H9 (cell line): ENCODE measurements around the gene HSPBP1. TPM values are rescaled to one million over a fixed set of nuclear protein-coding genes. Genes with fewer than 3 reads are reported as not detected.
A peak's percentile ranks its signal among the peaks of the same experiment; 100 is the strongest.

Experiments
- DNase-seq: peaks from one replicate; pipeline ENCODE4 v3.0.0-alpha.2; 2017
- H2AFZ ChIP-seq: one replicate; pipeline ENCODE4 v1.6.1; 2013; ENCODE audit warnings: mild to moderate bottlenecking, low read length, control low read depth, moderate library complexity
- H2AK5ac ChIP-seq: 2 replicates; pipeline ENCODE4 v1.6.1; 2013; ENCODE audit warnings: low read length, control low read depth, mixed read lengths; ENCODE audit not compliant: insufficient read length
- H2BK120ac ChIP-seq: one replicate; pipeline ENCODE4 v1.6.1; 2013; ENCODE audit warnings: low read depth, mild to moderate bottlenecking, low read length, control low read depth, inconsistent platforms; ENCODE audit not compliant: poor library complexity, severe bottlenecking
- H2BK12ac ChIP-seq: 2 replicates; pipeline ENCODE4 v1.6.1; 2013; ENCODE audit warnings: low read length, control low read depth, mixed read lengths, low read depth; ENCODE audit not compliant: insufficient read length
- H2BK15ac ChIP-seq: 2 replicates; pipeline ENCODE4 v1.6.1; 2013; ENCODE audit warnings: low read depth, low read length, control low read depth
- H2BK20ac ChIP-seq: one replicate; pipeline ENCODE4 v1.6.1; 2013; ENCODE audit warnings: low read depth, mild to moderate bottlenecking, low read length, control low read depth, inconsistent platforms; ENCODE audit not compliant: poor library complexity, severe bottlenecking
- H2BK5ac ChIP-seq: 2 replicates; pipeline ENCODE4 v1.6.1; 2013; ENCODE audit warnings: low read length, control low read depth, mixed read lengths; ENCODE audit not compliant: insufficient read length
- H3K14ac ChIP-seq: 2 replicates; pipeline ENCODE4 v1.6.1; 2013; ENCODE audit warnings: low read length, control low read depth; ENCODE audit not compliant: insufficient read depth
- H3K18ac ChIP-seq: 2 replicates; pipeline ENCODE4 v1.6.1; 2013; ENCODE audit warnings: low read depth, mild to moderate bottlenecking, mixed read lengths, low read length, control low read depth; ENCODE audit not compliant: insufficient read length
- H3K23ac ChIP-seq: 2 replicates; pipeline ENCODE4 v1.6.1; 2013; ENCODE audit warnings: low read length, control low read depth, mixed read lengths, low read depth; ENCODE audit not compliant: insufficient read length
- H3K23me2 ChIP-seq: 2 replicates; pipeline ENCODE4 v1.6.1; 2013; ENCODE audit warnings: low read depth, mild to moderate bottlenecking, mixed read lengths, low read length, control low read depth; ENCODE audit not compliant: insufficient read length, poor library complexity, severe bottlenecking
- H3K27ac ChIP-seq: 2 replicates; pipeline ENCODE4 v1.5.1; 2013; ENCODE audit warnings: low read length, control low read depth, mixed read lengths, low read depth; ENCODE audit not compliant: insufficient read length
- H3K27me3 ChIP-seq: 2 replicates; pipeline ENCODE4 v1.6.1; 2013; ENCODE audit warnings: low read length, control low read depth, inconsistent platforms; ENCODE audit not compliant: insufficient read depth
- H3K4ac ChIP-seq: 2 replicates; pipeline ENCODE4 v1.6.1; 2013; ENCODE audit warnings: low read depth, mild to moderate bottlenecking, control low read depth, inconsistent platforms, low read length, moderate library complexity
- H3K4me1 ChIP-seq: 2 replicates; pipeline ENCODE4 v1.6.1; 2013; ENCODE audit warnings: low read length, control low read depth, inconsistent platforms; ENCODE audit not compliant: insufficient read depth
- H3K4me2 ChIP-seq: 2 replicates; pipeline ENCODE4 v1.6.1; 2013; ENCODE audit warnings: low read length, control low read depth, mixed read lengths; ENCODE audit not compliant: insufficient read length, insufficient read depth
- H3K56ac ChIP-seq: 2 replicates; pipeline ENCODE4 v1.6.1; 2013; ENCODE audit warnings: low read depth, mild to moderate bottlenecking, mixed read lengths, low read length, control low read depth; ENCODE audit not compliant: insufficient read length
- H3K79me1 ChIP-seq: 2 replicates; pipeline ENCODE4 v1.6.1; 2013; ENCODE audit warnings: low read depth, mild to moderate bottlenecking, moderate library complexity, low read length, control low read depth, inconsistent platforms; ENCODE audit not compliant: insufficient read depth, poor library complexity, severe bottlenecking
- H3K79me2 ChIP-seq: 2 replicates; pipeline ENCODE4 v1.6.1; 2013; ENCODE audit warnings: low read length, control low read depth, inconsistent platforms; ENCODE audit not compliant: insufficient read depth
- H3K9ac ChIP-seq: 2 replicates; pipeline ENCODE4 v1.6.1; 2013; ENCODE audit warnings: low read length, control low read depth, mixed read lengths; ENCODE audit not compliant: insufficient read length; ENCODE audit errors: extremely low read depth
- H3K9me3 ChIP-seq: one replicate; pipeline ENCODE4 v1.6.1; 2013; ENCODE audit warnings: low read depth, low read length, inconsistent platforms; ENCODE audit not compliant: control insufficient read depth
- H3T11ph ChIP-seq: one replicate; pipeline ENCODE4 v1.6.1; 2013; ENCODE audit warnings: mild to moderate bottlenecking, low read length, control low read depth, inconsistent platforms
- H4K20me1 ChIP-seq: one replicate; pipeline ENCODE4 v1.6.1; 2013; ENCODE audit not compliant: control insufficient read depth, insufficient read length, insufficient read depth
- H4K5ac ChIP-seq: 2 replicates; pipeline ENCODE4 v1.6.1; 2013; ENCODE audit warnings: low read depth, mild to moderate bottlenecking, mixed read lengths, low read length, control low read depth; ENCODE audit not compliant: insufficient read length
- H4K8ac ChIP-seq: replicated peaks from 2 replicates; pipeline ENCODE4 v1.6.1; 2013; ENCODE audit warnings: low read length, control low read depth, mixed read lengths, low read depth; ENCODE audit not compliant: insufficient read length
- H4K91ac ChIP-seq: 2 replicates; pipeline ENCODE4 v1.6.1; 2013; ENCODE audit warnings: low read depth, mild to moderate bottlenecking, moderate library complexity, mixed read lengths, low read length, control low read depth; ENCODE audit not compliant: insufficient read length
- H3K27ac Mint-ChIP-seq, 3 experiments: 2 replicates in 2 of 3; 3 replicates in 1 of 3; pipeline ENCODE4 v1.8.0; 2020 to 2021; ENCODE audit warnings: mixed read lengths in 3 of 3, mild to moderate bottlenecking in 1 of 3, moderate library complexity in 1 of 3
- H3K27me3 Mint-ChIP-seq: 2 replicates; pipeline ENCODE4 v1.8.0; 2021; ENCODE audit warnings: low read depth, mild to moderate bottlenecking, moderate library complexity, mixed read lengths
- H3K36me3 Mint-ChIP-seq, 3 experiments: 2 replicates in 2 of 3; 3 replicates in 1 of 3; pipeline ENCODE4 v1.8.0; 2020 to 2021; ENCODE audit warnings: low read depth in 3 of 3, mixed read lengths in 3 of 3; ENCODE audit not compliant: insufficient read depth in 1 of 3
- H3K4me1 Mint-ChIP-seq, 2 experiments: 2 replicates each; pipeline ENCODE4 v1.8.0; 2020; ENCODE audit warnings: mixed read lengths in 2 of 2
- H3K4me3 Mint-ChIP-seq, 2 experiments: 2 replicates in 1 of 2; 3 replicates in 1 of 2; pipeline ENCODE4 v1.8.0; 2020 to 2021; ENCODE audit warnings: mild to moderate bottlenecking in 2 of 2, mixed read lengths in 2 of 2, moderate library complexity in 1 of 2
- H3K9me3 Mint-ChIP-seq, 2 experiments: 2 replicates in 1 of 2; 3 replicates in 1 of 2; pipeline ENCODE4 v1.8.0; 2020; ENCODE audit warnings: mild to moderate bottlenecking in 2 of 2, mixed read lengths in 2 of 2, moderate library complexity in 1 of 2
- WGBS: extraction: QIAGEN DNeasy Blood & Tissue Kit; methylation state at CpG from one replicate; pipeline ENCODE4 v1.1.7; 2013; ENCODE audit warnings: missing lambda C conversion rate, low lambda C conversion rate, mixed read lengths; ENCODE audit not compliant: insufficient read length; ENCODE audit errors: extremely low coverage; 5-methylcytosine and 5-hydroxymethylcytosine counted together
- total RNA-seq: library from RNA; stranded (reverse); gene quantifications from 2 replicates; pipeline ENCODE4 v1.2.1, GENCODE V29; 2021
- TF ChIP-seq, protein P1 (sequence below): fragments of 200-600 bp; sonication (generic); conservative IDR thresholded peaks from 3 replicates; pipeline ENCODE4 v1.8.0; 2021; ENCODE audit warnings: antibody characterized with exemption, mild to moderate bottlenecking

The HSPBP1 gene
- total RNA-seq, 1 experiment from 2014 or later = 47.4 TPM

GRCh38 chr19:55314396-55314795 is 34.5 kb upstream of the HSPBP1 start:
- H3K9me3 ChIP-seq = no peaks in the 10 kb centered on the region
- H3T11ph ChIP-seq = no peak overlapping the region
- no peak overlapping the region for H4K91ac ChIP-seq
- Mint-ChIP-seq H3K36me3 (peaks cover 4 to 10% (median 9%) of the 10 kb centered on the region in 3 experiments; a peak in 5 of 7 replicates), H3K4me3 (no peak overlapping the region), H3K4me1 (peaks cover 3 to 7% of the 10 kb centered on the region in 2 experiments; a peak in 3 of 4 replicates), H3K9me3 (no peaks in the 10 kb centered on the region), H3K27ac (peak overlapping the region in 2 of 3 experiments; percentile 44 to 85; a peak in 3 of 7 replicates), H3K27me3 (peaks cover 3% of the 10 kb centered on the region)
- H4K20me1 ChIP-seq = no peaks in the 10 kb centered on the region
- no peak overlapping the region; the same call in 1 of the 2 replicates for H3K14ac ChIP-seq
- no peaks in the 10 kb centered on the region for H3K23me2 ChIP-seq
- no peak overlapping the region for H3K9ac ChIP-seq
- no peaks in the 10 kb centered on the region for H3K79me2 ChIP-seq
- no peak overlapping the region for H2AFZ ChIP-seq
- no peak overlapping the region for H4K5ac ChIP-seq
- H2BK15ac ChIP-seq = no peak overlapping the region
- no peak overlapping the region for H3K23ac ChIP-seq
- H2BK5ac ChIP-seq = peak overlapping the region; percentile 55
- TF ChIP-seq, protein P1, sequence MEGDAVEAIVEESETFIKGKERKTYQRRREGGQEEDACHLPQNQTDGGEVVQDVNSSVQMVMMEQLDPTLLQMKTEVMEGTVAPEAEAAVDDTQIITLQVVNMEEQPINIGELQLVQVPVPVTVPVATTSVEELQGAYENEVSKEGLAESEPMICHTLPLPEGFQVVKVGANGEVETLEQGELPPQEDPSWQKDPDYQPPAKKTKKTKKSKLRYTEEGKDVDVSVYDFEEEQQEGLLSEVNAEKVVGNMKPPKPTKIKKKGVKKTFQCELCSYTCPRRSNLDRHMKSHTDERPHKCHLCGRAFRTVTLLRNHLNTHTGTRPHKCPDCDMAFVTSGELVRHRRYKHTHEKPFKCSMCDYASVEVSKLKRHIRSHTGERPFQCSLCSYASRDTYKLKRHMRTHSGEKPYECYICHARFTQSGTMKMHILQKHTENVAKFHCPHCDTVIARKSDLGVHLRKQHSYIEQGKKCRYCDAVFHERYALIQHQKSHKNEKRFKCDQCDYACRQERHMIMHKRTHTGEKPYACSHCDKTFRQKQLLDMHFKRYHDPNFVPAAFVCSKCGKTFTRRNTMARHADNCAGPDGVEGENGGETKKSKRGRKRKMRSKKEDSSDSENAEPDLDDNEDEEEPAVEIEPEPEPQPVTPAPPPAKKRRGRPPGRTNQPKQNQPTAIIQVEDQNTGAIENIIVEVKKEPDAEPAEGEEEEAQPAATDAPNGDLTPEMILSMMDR = no peak
- no peak overlapping the region for H3K56ac ChIP-seq
- no peak overlapping the region for H2AK5ac ChIP-seq
- H3K27ac ChIP-seq = no peak overlapping the region
- no peaks in the 10 kb centered on the region for H3K79me1 ChIP-seq
- no peaks in the 10 kb centered on the region for H3K4me1 ChIP-seq
- H3K4me2 ChIP-seq = no peak overlapping the region
- H3K27me3 ChIP-seq = no peaks in the 10 kb centered on the region; the same call in 1 of the 2 replicates
- peak; percentile 26 for DNase-seq
- no peak overlapping the region for H2BK120ac ChIP-seq
- no peak overlapping the region for H3K4ac ChIP-seq
- no peak overlapping the region for H2BK12ac ChIP-seq
- no peak overlapping the region for H2BK20ac ChIP-seq
- no peak overlapping the region for H4K8ac ChIP-seq
- whole genome bisulfite sequencing = no CpG with 5 or more reads among the region's 8 CpGs
- no peak overlapping the region for H3K18ac ChIP-seq
